SIG-M5 (cell line): ENCODE results near the gene CA5A.
"Not testable (repeated sequence)": the region's sequence is repeated elsewhere in the genome, so short reads cannot be mapped to it uniquely, and the experiment has no call there.

Source experiments
- DNase-seq: peaks from one replicate; lab custom pipeline; 2025; lab: John Stamatoyannopoulos, UW

The CA5A gene

GRCh38 chr16:87922250-87922871 lies 14.0 kb downstream of the CA5A start:
- no peak for DNase-seq

DNA sequence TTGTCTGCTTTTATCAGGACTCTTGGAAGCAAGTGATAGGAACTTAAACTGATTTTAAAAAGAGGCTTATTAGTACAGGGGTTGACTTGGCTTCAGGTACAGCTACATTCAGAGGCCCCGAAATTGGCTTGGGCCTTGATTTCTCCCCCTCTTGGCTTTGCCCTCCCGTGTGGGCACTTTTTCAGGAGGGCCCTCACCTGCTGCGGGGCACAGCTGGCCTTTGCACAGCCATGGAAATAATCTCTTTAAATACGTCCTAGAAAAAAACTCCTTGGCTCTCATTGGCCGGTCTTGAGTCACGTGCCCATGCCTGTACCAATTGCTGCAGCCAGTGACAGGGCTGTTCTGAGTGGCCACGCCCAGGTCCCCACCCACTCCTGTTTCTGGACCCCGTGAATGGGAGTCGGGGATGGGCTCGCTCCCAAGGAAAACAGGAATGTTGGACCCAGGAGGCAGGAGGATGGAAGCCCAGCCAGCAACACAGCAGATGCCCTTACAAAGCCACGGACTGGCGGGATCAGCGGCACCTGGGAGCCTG lies 15.0 kb downstream of the CA5A start:
- no peak for DNase-seq

DNA sequence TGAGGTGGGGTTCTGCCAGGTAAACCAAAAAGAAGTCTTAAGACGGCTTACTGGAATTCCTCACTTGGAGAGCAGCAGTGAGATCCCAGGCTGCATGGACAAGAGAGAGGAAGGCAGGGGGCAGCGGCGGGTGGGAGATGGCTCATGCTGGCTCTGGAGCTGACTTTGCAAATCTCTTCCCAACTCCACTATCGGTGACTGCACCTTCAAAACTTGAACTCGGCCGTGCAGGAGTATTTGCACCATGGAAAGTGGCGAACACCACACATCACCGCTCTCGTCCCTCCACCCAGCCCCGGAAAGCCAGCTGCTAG lies 16.7 kb downstream of the CA5A start:
- no peak for DNase-seq

DNA sequence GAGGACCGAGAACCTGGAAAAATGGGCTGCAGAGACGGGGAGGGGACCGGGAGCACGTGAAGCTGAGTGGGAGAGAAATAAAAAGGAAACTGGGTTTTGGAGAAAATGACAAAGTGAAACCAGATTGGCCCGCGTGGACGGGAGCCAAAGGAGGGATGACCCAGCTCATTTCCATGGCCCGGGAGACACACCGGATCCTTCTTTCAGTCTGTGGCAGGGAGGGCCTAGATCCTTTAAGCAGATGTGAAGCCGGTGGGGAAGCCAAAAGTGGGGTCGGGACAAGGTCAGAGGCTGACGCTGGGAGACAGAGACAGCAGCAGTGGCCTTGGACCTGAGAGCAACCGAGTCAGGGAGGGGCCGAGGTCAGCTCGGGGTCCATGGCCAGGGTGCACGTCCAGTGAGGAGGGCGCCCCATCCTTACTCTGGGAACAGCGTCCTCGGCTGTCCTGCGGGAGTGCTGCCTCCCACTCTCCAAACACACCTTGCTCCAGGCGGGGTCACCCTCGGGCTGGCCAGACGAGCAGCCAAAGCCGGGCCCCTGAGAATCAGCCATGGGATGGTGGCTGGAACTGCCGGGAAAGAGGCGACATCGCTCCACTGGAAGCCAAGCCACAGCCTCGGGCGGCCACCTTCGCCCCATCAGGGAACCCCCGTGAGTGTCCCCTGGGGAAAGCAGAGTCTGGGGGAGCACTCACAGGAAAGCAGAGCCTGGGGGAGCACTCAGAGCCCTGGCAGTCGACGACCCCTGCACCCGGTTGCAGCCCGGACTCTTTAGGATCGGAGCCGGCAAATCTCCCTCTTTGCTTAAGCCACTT lies 17.3 kb downstream of the CA5A start:
- no peak for DNase-seq

- no peak for DNase-seq
These were observed 18.0 kb downstream of the CA5A start for GRCh38 chr16:87918338-87918737.

DNA sequence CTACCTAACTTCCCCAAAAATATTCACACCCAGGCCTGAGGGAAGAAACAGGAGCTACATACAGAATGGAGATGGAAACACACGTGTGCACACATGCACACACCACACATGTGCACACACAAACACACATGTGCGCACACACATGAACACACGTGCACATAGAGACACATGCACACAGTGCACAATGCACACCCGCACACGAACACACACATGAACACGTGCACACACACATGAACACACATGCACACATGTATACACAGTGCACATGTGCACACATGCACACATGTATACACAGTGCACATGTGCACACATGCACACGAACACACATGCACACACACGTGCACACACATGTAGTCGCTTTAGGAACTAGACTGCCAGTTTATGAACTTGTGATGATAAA lies 18.8 kb downstream of the CA5A start:
- no peak for DNase-seq

- DNase-seq: no peak
These were observed 21.5 kb downstream of the CA5A start for GRCh38 chr16:87914812-87915211.

DNA sequence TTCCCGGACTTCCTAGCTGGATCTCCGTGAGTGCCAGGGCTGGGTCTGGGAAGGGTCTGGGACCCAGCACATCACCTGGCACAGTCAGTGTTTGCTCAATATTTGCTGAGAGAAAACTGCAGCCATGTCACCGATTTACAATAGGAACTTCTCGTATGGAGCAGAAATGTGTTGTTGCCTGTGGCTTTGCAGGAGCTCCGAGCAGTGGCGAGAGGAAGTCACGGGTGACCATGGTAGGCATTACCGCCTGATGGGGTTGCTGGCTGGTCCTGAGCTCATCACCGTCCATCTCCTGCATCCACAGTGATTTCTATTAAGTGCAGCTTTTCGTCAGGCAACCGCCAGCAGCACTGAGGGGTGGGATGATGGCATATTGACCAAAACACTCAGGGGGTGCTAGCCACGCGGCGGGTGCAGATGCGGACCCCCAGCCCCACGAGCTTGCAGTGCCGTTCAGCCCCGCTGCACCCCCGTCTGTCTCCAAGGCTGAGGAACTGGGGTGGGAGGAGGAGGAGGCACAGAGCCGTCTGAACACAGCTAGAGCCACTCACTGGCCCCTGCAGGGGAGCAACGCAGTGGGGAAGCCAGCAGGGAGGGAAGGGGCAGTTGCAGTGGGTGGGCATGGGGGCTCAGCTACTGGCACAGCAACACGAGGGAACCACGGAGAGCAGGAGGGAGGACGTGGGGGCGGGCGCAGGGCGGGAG lies 22.2 kb downstream of the CA5A start:
- DNase-seq: not testable (repeated sequence)

DNA sequence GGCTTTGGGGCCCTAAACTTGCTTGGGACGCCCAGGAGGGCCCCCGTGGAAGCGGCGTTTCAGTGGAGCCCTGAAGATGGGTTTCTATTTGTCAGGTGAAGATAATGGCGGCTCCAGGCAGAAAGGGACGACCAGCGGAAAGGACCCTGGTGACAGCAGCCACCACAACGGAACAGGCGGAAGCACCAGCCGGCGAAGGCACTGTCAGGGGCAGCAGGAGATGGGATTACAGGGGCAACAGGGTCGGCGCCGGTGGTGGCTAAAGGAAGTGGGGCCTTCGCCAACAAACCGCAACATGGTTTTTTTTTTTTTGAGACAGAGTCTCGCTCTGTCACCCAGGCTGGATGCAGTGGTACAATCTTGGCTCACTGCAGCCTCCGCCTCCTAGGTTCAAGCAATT lies 23.6 kb downstream of the CA5A start:
- not testable (repeated sequence) for DNase-seq

DNA sequence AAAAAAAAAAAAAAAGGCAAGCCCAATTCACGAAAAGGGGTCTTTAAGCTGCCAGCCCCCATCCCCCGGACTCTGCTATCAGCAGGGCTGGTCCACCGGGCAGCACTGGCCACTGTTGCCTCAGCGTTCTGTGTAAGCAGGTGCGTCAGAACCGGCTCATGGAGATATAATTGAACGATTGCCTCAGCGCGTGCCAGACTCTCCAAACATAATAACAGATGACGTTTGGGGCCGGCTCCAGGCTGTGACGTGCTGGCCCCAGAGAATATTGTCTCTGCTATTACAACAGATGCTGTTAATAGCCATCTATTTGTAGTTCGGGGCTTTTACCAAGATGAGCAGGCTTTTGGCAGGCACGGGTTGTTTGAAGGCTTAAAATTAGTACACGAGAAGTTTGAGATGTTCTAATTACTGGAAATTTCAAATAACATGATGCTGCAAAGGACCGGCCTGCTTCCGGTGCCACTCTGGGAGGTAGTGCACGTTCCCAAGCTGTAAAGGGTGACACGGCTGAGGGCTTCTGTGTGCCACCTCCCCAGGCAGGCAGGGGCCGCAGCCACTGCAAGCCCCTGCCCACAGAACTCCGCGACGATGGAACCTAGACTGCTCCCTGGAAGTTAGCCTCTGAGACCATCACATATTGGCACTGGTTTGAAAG lies 25.1 kb downstream of the CA5A start:
- DNase-seq: not testable (repeated sequence)

GRCh38 chr16:87909203-87909935 lies 27.0 kb downstream of the CA5A start:
- not testable (repeated sequence) for DNase-seq

DNA sequence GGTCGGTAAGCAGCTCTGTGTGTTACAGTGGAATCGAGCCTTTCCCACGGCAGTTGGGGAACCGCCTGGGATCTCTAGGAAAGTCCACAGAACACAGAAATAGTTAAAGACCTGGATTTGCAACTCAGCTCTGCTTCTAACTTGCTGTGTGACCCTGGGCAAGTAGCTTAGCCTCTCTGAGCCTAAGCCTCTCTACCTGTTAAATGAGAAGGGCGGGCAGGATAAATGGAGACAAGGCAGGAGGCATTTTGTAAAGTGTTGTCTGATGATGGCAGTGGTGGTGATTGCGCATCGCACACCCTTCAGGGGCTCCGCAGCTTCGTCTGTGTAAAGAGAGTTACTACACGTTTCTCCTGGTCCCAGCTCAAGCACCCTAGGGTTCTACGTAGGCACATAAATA lies 28.2 kb downstream of the CA5A start:
- DNase-seq: not testable (repeated sequence)

DNA sequence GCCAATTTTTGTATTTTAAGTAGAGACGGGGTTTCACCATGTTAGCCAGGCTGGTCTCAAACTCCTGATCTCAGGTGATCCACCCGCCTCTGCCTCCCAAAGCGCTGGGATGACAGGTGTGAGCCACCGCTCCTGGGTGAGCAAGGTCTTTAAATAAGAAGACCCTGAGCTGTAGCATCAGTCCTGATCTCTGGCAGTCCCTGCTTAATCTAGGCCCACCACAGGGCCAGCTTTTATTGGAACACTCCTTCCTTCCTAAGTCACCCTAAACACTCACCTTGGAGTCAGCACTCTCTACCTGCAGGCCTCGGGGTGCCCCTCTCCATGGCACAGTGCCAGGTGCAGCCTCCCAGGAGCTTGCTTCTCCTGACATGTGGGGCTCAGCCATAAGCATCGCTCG lies 30.8 kb downstream of the CA5A start:
- not testable (repeated sequence) for DNase-seq

- DNase-seq: not testable (repeated sequence)
These were observed 31.4 kb downstream of the CA5A start for GRCh38 chr16:87904963-87905362.

- not testable (repeated sequence) for DNase-seq
These were observed 35.8 kb downstream of the CA5A start for GRCh38 chr16:87900489-87900888.

- DNase-seq: no peak
These were observed 38.5 kb downstream of the CA5A start for GRCh38 chr16:87897521-87898505.

GRCh38 chr16:87896924-87897520 lies 39.3 kb downstream of the CA5A start:
- not testable (repeated sequence) for DNase-seq

DNA sequence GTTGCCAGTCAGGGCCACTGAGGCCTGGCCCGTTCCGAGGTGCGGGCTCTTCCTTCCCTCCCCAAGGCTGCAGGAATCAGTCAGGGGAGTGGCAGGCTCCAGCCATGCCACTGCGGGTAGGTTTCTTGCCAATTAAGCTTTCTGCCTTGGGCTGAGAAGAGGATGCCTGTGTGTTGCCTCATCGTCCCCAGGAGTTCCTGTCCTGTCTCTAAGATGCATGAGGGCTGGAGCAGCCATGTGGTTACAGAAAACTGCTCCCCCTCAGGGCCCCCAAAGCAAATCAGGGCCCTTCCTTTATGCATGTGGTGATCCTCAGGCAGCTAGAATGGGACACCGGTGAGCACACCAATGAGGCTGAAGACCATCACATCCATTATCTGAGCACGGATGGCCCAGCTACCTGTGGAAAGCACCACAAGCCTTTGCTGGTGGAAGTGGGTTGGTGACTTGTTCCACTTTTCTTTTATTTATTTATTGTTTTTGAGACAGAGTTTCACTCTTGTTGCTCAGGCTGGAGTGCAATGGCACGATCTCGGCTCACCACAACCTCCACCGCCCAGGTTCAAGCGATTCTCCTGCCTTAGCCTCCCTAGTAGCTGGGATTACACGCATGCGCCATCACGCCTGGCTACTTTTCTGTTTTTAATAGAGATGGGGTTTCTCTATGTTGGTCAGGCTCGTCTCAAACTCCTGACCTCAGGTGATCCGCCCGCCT lies 40.0 kb downstream of the CA5A start:
- not testable (repeated sequence) for DNase-seq

DNA sequence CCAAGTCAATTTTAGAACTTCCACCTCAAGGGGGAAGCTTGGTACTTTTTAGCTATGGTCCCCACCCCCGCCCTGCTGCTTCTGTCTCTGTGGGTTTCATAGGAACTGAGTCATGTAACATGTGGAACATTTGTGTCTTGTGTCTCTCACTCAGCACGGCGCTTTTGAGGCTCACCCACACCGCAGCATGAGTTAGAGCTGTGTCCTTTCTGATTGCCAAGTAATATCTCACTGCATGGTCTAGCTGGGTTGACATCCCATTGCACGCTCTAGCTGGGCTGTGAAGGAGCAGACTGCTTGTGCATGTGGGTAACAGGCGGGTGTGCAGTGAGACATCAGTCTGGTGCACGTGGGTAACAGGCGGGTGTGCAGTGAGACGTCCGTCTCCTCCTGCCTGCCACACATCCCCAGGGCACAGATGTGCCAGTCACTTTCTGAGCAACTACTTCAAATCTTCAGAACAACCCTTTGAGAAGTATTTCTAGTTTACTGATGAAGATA lies 40.6 kb downstream of the CA5A start:
- DNase-seq: peak; percentile 44
